Subcutaneous abdominal adipose tissue (tissue), 5 donors: ENCODE measurements around the gene WDR88.

Experiments used
- H3K27ac ChIP-seq: one replicate; pipeline ENCODE4 v1.7.0; 2013; ENCODE audit warnings: low read depth, mild to moderate bottlenecking, inconsistent platforms, low read length, moderate library complexity
- H3K27me3 ChIP-seq, 5 donors: one replicate each; pipeline ENCODE4 v1.7.0; 2013; ENCODE audit warnings: low read length in 5 of 5, inconsistent platforms in 1 of 5; ENCODE audit not compliant: control insufficient read depth in 5 of 5, insufficient read depth in 4 of 5
- H3K36me3 ChIP-seq, 5 donors: one replicate each; pipeline ENCODE4 v1.7.0; 2013; ENCODE audit warnings: low read length in 5 of 5; ENCODE audit not compliant: control insufficient read depth in 5 of 5, insufficient read depth in 5 of 5
- H3K4me1 ChIP-seq, 5 donors: one replicate each; pipeline ENCODE4 v1.7.0; 2013; ENCODE audit warnings: low read length in 5 of 5, mild to moderate bottlenecking in 3 of 5, moderate library complexity in 1 of 5; ENCODE audit not compliant: control insufficient read depth in 5 of 5, insufficient read depth in 5 of 5
- H3K4me3 ChIP-seq, 5 donors: one replicate each; pipeline ENCODE4 v1.7.0; 2013; ENCODE audit warnings: low read length in 5 of 5, low read depth in 1 of 5
- H3K9ac ChIP-seq, 5 donors: one replicate each; pipeline ENCODE4 v1.7.0; 2013; ENCODE audit warnings: low read length in 5 of 5, mild to moderate bottlenecking in 4 of 5, moderate library complexity in 3 of 5
- H3K9me3 ChIP-seq, 5 donors: one replicate each; pipeline ENCODE4 v1.7.0; 2013; ENCODE audit warnings: low read length in 5 of 5; ENCODE audit not compliant: control insufficient read depth in 5 of 5
- donor health status: healthy.
- donor health status: healthy.
- donor health status: healthy.
- donor health status: healthy.
- donor health status: healthy.

Gene WDR88

DNA sequence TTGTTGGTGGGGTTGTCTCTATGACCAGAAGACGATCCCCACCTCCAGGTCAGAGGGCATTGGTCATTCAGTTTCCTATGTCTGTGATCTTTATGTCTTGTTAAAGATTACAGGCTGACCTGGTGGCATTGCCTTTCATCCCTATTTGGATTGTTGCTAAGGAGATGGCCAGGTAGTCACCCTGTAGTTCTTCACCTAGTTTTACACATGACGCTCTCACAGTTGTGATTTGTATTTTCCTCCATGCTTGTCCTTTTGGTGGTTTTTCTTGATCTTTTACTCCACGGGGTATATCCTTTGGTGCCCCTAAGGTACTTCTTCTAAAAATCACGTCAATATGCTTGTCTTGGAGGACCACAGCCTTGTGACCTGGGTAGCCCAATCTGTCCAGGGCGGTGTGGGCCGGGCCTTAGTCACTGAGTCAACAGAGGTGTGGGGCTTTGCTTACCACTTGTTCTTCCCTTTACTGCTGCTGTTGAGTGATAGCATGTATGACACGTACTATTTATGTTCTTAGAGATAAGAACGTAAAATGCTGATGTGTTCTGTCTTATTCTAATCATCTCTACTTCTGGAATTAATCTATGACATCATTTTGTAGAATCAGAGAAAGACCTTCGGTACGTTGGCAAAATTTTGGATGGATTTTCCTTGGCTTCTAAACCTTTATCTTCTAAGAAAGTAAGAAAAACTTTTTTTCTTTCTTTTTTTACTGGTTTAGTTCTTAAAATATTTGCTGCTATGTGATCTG lies 30.8 kb upstream of the WDR88 start:
- Histone ChIP-seq H3K36me3 (peaks cover 11 to 63% (median 52%) of the 10 kb centered on the region in 5 donors), H3K9me3 (no peaks in the 10 kb centered on the region), H3K27ac (no peak overlapping the region), H3K4me1 (no peaks in the 10 kb centered on the region), H3K27me3 (no peaks in the 10 kb centered on the region), H3K9ac (no peak overlapping the region), H3K4me3 (no peak overlapping the region)

DNA sequence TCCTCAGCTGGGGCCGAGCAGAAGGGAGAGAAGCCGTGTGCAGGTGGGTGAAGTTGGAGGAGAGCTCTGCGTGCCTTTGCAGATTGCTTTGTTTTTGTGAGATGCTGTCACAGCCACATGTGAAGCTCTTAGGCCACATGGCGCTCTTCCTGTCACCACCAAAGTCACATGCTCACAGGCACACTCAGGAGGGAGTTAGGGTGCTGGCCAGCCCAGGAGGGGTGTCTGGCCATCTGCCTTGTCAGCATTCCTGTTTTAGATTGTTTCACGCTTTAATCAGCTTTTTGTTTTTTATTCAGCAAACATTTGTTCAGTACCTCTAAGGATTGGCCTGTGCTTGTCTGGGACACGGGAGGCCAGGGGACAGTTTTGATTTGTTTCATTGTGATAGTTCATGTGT lies 29.0 kb upstream of the WDR88 start:
- H3K9ac ChIP-seq: no peak overlapping the region
- H3K4me1 ChIP-seq: no peaks in the 10 kb centered on the region
- peaks cover 9 to 68% (median 56%) of the 10 kb centered on the region in 5 donors for H3K36me3 ChIP-seq

DNA sequence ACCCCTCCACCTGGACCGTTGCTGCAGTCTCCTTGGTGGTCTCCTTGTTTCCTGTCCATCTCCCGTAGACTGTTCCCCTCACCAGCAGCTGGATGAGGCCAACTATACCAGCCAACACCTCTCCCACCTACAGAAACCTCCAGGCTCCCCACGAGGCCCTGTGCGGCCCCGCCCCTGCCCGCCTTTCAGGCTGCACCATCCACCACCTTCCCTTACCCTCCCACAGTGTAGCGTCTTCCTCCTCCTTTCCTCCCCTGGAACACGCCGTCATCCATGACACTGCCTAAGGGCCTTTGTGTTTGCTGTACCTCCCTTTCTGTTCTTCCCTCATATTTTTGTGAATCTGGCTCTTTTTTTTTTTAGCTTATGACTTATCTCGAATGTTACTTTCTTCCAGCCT lies 23.8 kb upstream of the WDR88 start:
- Histone ChIP-seq H3K36me3 (peaks cover 12 to 78% (median 67%) of the 10 kb centered on the region in 5 donors), H3K27ac (no peak overlapping the region), H3K27me3 (no peaks in the 10 kb centered on the region), H3K9ac (no peak overlapping the region), H3K4me3 (no peak overlapping the region), H3K9me3 (no peaks in the 10 kb centered on the region), H3K4me1 (no peaks in the 10 kb centered on the region)

More for the DNA sequence above, 29.0 kb upstream of the WDR88 start:
- H3K9me3 ChIP-seq: no peaks in the 10 kb centered on the region
- H3K4me3 ChIP-seq: no peak overlapping the region
- H3K27me3 ChIP-seq: no peaks in the 10 kb centered on the region
- H3K27ac ChIP-seq: no peak overlapping the region

DNA sequence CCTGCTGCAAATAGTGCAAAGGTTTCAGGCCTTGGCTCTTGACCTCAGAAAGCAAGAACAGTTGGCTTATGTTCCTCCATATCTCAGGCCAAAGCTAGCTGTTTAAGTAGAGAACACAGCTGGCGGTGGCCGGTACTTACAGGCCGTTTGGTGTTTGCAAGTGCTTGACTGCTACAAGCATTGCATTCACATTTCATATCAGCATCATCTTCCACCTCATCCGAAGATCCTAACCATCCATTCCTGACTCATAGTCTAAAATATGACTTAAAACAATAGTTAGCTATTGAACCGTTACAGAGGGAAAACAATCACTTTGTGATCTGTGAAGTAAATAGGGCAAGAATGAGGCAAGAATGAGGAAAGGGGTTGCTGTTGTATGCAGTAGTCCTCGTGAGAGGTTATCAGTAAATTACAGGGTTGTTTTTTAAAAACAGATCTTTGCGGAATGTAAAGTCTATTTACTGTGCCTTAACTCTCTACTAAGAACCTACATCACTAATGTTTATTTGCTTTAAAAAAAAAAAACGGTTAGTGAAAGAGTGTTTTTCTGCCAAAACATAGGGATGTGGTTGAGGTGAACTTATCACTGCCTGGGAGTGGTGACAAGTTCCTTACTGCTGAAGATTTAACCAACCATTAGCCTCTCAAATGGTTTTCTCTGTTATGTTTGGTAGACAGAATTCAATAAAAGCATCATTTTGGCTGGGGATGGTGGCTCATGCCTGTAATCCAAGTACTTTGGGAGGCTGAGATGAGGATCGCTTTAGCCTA lies 21.6 kb upstream of the WDR88 start:
- H3K36me3 ChIP-seq: peaks cover 16 to 86% (median 78%) of the 10 kb centered on the region in 5 donors
- H3K4me3 ChIP-seq: no peak overlapping the region
- H3K9ac ChIP-seq: no peak overlapping the region
- H3K9me3 ChIP-seq: no peaks in the 10 kb centered on the region
- no peaks in the 10 kb centered on the region for H3K27me3 ChIP-seq
- H3K4me1 ChIP-seq: no peaks in the 10 kb centered on the region
- H3K27ac ChIP-seq: no peak overlapping the region

DNA sequence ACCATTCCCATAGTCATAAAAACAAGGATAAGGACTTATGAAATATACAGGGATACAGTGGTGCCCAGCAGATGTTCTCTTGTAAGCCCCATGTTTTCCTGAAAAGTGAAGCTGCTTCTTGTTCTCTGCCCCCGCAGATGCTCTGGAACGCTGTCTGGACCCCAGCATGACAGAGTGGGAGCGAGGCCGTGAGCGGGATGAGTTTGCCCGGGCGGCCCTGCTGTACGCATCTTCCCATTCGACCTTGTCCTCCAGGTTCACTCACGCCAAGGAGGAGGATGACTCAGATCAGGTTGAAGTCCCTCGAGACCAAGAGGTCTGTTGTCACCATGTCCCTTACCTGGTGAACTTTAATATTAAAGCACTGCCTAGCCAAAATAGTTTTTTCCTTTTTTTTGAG lies 20.3 kb upstream of the WDR88 start:
- Histone ChIP-seq H3K27ac (no peak overlapping the region), H3K27me3 (no peaks in the 10 kb centered on the region), H3K36me3 (peaks cover 22 to 90% (median 77%) of the 10 kb centered on the region in 5 donors), H3K9me3 (no peaks in the 10 kb centered on the region), H3K9ac (no peak overlapping the region), H3K4me1 (no peaks in the 10 kb centered on the region), H3K4me3 (no peak overlapping the region)

DNA sequence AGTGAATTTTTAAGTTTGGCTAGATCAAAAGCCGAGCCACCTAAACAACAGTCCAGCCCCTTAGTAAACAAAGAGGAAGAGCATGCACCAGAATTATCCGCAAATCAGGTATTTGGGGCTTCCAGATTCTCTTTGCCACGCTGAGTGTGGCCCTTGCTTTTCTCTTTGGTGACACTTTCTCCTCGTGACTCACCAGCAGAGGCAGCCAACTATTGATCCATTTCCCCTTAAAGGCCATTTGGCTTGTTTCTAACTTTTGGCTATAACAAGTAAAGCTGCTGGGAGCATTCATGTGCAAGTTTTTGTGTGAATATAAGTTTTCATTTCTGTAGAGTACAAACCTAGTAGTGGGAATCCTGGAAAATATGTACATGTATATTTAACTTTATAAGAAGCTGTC lies 17.6 kb upstream of the WDR88 start:
- no peaks in the 10 kb centered on the region for H3K27me3 ChIP-seq
- H3K9ac ChIP-seq: no peak overlapping the region
- H3K27ac ChIP-seq: no peak overlapping the region
- H3K4me3 ChIP-seq: no peak overlapping the region
- no peaks in the 10 kb centered on the region for H3K9me3 ChIP-seq
- H3K36me3 ChIP-seq: peaks cover 22 to 88% (median 73%) of the 10 kb centered on the region in 5 donors
- H3K4me1 ChIP-seq: no peaks in the 10 kb centered on the region

DNA sequence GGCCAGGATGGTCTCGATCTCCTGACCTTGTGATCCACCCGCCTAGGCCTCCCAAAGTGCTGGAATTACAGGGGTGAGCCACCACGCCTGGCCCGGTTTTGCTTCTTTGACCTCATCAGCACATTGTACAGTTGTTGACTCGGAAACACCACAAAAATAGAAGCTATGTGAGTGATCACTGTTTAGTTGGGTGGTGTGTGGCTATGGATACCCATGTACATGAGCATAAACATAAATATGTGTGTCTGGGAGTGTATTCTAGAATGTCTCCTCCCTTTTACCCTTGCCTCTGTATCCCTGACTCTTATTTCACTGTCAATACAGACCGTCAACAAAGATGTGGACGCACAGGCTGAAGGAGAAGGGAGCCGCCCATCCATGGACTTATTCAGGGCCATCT lies 14.4 kb upstream of the WDR88 start:
- H3K9ac ChIP-seq: no peak overlapping the region
- no peaks in the 10 kb centered on the region for H3K4me1 ChIP-seq
- H3K36me3 ChIP-seq: peaks cover 13 to 72% (median 49%) of the 10 kb centered on the region in 5 donors
- H3K9me3 ChIP-seq: no peaks in the 10 kb centered on the region
- no peak overlapping the region for H3K27ac ChIP-seq
- no peak overlapping the region for H3K4me3 ChIP-seq
- H3K27me3 ChIP-seq: no peaks in the 10 kb centered on the region

DNA sequence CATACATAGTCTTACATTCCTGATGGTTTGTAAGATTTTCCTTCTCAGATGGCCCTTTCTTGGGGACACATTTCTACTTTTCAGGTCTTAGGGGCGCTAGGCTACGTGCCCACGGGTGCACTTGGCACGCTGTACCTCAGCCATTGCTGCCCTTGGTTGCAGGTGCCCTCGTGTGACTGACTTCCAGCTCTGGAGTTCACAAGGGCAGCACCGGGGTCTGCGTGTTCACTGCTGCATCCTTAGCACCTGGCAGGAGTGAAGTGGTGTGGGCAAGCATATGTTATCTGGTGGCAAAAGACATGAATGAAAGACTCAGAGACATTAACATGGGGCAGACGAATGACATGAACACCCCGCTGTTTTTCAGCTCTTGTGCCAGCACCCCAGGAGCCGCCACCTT lies 13.3 kb upstream of the WDR88 start:
- Histone ChIP-seq H3K27me3 (no peaks in the 10 kb centered on the region), H3K27ac (no peak overlapping the region), H3K9ac (no peak overlapping the region), H3K4me1 (no peaks in the 10 kb centered on the region), H3K4me3 (no peak overlapping the region), H3K36me3 (peaks cover 7 to 60% (median 39%) of the 10 kb centered on the region in 5 donors), H3K9me3 (no peaks in the 10 kb centered on the region)

DNA sequence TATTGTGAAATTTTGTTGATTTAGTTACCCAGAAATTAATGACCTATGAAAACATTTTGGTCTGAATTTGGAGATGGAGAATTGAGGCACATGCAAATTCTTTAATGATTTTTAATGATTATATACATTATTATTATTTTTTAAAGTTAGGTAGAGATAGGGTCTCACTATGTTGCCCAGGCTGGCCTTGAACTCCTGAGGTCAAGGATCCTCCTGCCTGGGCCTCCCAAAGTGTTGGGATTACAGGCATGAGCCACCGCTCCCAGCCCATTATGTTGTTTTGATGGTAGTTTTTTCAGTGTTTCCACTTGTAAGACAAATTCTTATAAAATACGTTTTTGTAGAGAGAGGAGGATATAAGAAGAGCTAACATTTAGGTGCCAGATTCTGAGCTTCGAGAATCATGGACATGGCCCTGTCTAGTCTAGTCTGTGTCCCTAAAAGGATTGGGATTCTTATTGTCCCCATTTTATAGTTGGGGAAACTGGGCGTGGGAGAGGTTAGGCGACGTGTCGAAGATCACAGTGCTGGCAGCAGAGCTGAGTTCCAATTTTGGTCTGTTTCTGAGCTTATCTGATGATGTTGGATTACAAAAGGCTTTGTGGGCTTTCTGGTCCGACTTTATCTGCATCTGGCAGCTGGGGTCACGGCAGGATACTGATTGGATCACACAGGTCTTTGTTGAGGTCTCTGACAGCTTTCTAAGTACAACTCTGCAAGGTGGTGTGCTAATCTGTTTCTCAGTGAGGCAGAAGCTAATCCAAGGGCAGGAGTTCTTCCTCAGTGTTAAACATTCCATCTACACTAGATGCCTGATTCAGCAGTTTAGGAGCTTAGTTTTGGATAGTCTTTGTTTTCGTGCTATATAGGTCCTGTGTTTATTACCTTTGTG lies 7.5 kb upstream of the WDR88 start:
- Histone ChIP-seq H3K27ac (no peak overlapping the region), H3K9ac (no peak overlapping the region), H3K9me3 (no peaks in the 10 kb centered on the region), H3K36me3 (peaks cover 0 to 46% (median 27%) of the 10 kb centered on the region in 5 donors), H3K4me1 (peaks cover 0 to 4% (median 0%) of the 10 kb centered on the region in 5 donors), H3K4me3 (no peak overlapping the region), H3K27me3 (no peaks in the 10 kb centered on the region)
